Astrocyte of the cerebellum (primary cell): ENCODE data around the gene CDKL4.
"Not testable (repeated sequence)": the region's sequence is repeated elsewhere in the genome, so short reads cannot be mapped to it uniquely, and the experiment has no call there.

Experiments
- DNase-seq: peaks from one replicate; pipeline ENCODE4 v3.0.0-alpha.2; 2011; ENCODE audit warnings: low read depth
- H3K4me3 ChIP-seq: 2 replicates; pipeline ENCODE4 v1.5.1; 2011; ENCODE audit warnings: mild to moderate bottlenecking, low read depth, low read length, moderate library complexity
- CTCF ChIP-seq: IDR thresholded peaks from 2 replicates; pipeline ENCODE4 v1.5.1; 2012; ENCODE audit warnings: low read length, low read depth, moderate library complexity, mild to moderate bottlenecking; ENCODE audit errors: missing control alignments
- in situ Hi-C: cut with HindIII; loops from 2 replicates; pipeline ENCODE4 v1.10.0; 2017; ENCODE audit warnings: low sequenced_read_pairs

Gene CDKL4

GRCh38 chr2:39252888-39253518 is 9.2 kb upstream of the CDKL4 start:
- no peak for TF ChIP-seq CTCF
- in situ Hi-C loops = no loop called here
- H3K4me3 ChIP-seq = no peak overlapping the region
- no peak for DNase-seq

- in situ Hi-C loops = loop anchor here (25.0 kb wide), 2 partner anchors 185 to 310 kb away; no protein-coding TSS in a partner anchor
- no peak for TF ChIP-seq CTCF
- DNase-seq = no peak
- no peak overlapping the region for H3K4me3 ChIP-seq
Measured at GRCh38 chr2:39247512-39248043, 3.8 kb upstream of the CDKL4 start.

- TF ChIP-seq CTCF = no peak
- H3K4me3 ChIP-seq = no peak overlapping the region
- DNase-seq = no peak
- in situ Hi-C loops = loop anchor here (25.0 kb wide), 2 partner anchors 184 to 309 kb away; no protein-coding TSS in a partner anchor
Measured at GRCh38 chr2:39246382-39246980, 2.7 kb upstream of the CDKL4 start.

- DNase-seq, H3K4me3 ChIP-seq: not testable (repeated sequence)
- in situ Hi-C loops = loop anchor here (25.0 kb wide), 2 partner anchors 183 to 308 kb away; no protein-coding TSS in a partner anchor
Measured at GRCh38 chr2:39244963-39245625, 1.3 kb upstream of the CDKL4 start.

- not testable (repeated sequence) for H3K4me3 ChIP-seq, DNase-seq
- in situ Hi-C loops = loop anchor here (25.0 kb wide), 2 partner anchors 182 to 307 kb away; no protein-coding TSS in a partner anchor
Measured at GRCh38 chr2:39244241-39244862, 582 bp upstream of the CDKL4 start.

- TF ChIP-seq CTCF = no peak
- H3K4me3 ChIP-seq = no peak overlapping the region
- in situ Hi-C loops = loop anchor here (25.0 kb wide), 2 partner anchors 179 to 304 kb away; no protein-coding TSS in a partner anchor
- no peak for DNase-seq
Measured at GRCh38 chr2:39241588-39241987, 2.2 kb downstream of the CDKL4 start.

- DNase-seq = no peak
- in situ Hi-C loops = loop anchor here (25.0 kb wide), 2 partner anchors 178 to 303 kb away; no protein-coding TSS in a partner anchor
- no peak overlapping the region for H3K4me3 ChIP-seq
- TF ChIP-seq CTCF = no peak
Measured at GRCh38 chr2:39240758-39241157, 3.0 kb downstream of the CDKL4 start.
